Type B pancreatic cell (in vitro differentiated cells): ENCODE measurements around the gene MYO18B. TPM values are rescaled to one million over a fixed set of nuclear protein-coding genes. Genes with fewer than 3 reads are reported as not detected.

Source experiments
- DNase-seq: peaks from one replicate; pipeline ENCODE4 v3.0.0; 2021; ENCODE audit warnings: mixed read lengths; ENCODE audit not compliant: unreplicated experiment; ENCODE audit errors: extremely low spot score
- H3K27ac Mint-ChIP-seq: 2 replicates; pipeline ENCODE4 v1.8.0; 2021; ENCODE audit warnings: mild to moderate bottlenecking, mixed read lengths
- H3K27me3 Mint-ChIP-seq: 2 replicates; pipeline ENCODE4 v1.8.0; 2021; ENCODE audit warnings: mixed read lengths
- H3K36me3 Mint-ChIP-seq: 2 replicates; pipeline ENCODE4 v1.8.0; 2021; ENCODE audit warnings: mixed read lengths
- H3K4me1 Mint-ChIP-seq: one replicate; pipeline ENCODE4 v1.8.0; 2021; ENCODE audit warnings: mixed read lengths; ENCODE audit not compliant: unreplicated experiment
- H3K4me3 Mint-ChIP-seq: 2 replicates; pipeline ENCODE4 v1.8.0; 2021; ENCODE audit warnings: mild to moderate bottlenecking, mixed read lengths
- H3K9me3 Mint-ChIP-seq: 2 replicates; pipeline ENCODE4 v1.8.0; 2021; ENCODE audit warnings: mixed read lengths
- total RNA-seq: library from RNA; stranded (reverse); gene quantifications from 2 replicates; pipeline ENCODE4 v1.2.1, GENCODE V29; 2021; ENCODE audit warnings: low replicate concordance
- TF ChIP-seq, protein P1 (sequence below): fragments of 200-600 bp; sonication (generic); conservative IDR thresholded peaks from 2 replicates; pipeline ENCODE4 v1.5.0; 2021; ENCODE audit warnings: antibody characterized with exemption, mild to moderate bottlenecking

The MYO18B gene
- total RNA-seq, 1 donor from 2014 or later = 0.10 TPM

DNA sequence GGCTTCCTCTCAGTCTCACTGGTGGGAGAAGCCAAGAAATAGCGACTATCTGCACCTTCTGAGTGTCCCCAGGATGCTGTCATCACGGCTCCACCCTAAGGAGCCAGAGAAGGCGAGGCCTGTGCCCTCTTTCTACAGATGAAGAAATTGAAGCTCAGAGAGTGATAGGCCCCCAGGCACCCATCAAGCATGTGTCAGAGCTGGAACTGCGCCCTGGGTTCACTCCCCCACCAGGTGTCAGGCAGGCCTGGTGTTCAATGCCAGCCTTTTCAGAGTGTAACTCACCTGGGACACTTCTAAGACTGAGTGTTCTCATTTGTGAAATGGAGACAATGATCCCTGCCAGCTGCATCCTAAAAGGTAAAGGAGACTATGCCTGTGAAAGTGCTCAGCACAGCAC lies 299.9 kb downstream of the MYO18B start:
- Mint-ChIP-seq H3K9me3 (no peaks in the 10 kb centered on the region), H3K27me3 (peaks cover 4% of the 10 kb centered on the region), H3K27ac (no peak overlapping the region), H3K4me3 (no peak overlapping the region), H3K4me1 (no peaks in the 10 kb centered on the region), H3K36me3 (no peaks in the 10 kb centered on the region)
- DNase-seq = no peak
- TF ChIP-seq, protein P1, sequence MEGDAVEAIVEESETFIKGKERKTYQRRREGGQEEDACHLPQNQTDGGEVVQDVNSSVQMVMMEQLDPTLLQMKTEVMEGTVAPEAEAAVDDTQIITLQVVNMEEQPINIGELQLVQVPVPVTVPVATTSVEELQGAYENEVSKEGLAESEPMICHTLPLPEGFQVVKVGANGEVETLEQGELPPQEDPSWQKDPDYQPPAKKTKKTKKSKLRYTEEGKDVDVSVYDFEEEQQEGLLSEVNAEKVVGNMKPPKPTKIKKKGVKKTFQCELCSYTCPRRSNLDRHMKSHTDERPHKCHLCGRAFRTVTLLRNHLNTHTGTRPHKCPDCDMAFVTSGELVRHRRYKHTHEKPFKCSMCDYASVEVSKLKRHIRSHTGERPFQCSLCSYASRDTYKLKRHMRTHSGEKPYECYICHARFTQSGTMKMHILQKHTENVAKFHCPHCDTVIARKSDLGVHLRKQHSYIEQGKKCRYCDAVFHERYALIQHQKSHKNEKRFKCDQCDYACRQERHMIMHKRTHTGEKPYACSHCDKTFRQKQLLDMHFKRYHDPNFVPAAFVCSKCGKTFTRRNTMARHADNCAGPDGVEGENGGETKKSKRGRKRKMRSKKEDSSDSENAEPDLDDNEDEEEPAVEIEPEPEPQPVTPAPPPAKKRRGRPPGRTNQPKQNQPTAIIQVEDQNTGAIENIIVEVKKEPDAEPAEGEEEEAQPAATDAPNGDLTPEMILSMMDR = no peak

DNA sequence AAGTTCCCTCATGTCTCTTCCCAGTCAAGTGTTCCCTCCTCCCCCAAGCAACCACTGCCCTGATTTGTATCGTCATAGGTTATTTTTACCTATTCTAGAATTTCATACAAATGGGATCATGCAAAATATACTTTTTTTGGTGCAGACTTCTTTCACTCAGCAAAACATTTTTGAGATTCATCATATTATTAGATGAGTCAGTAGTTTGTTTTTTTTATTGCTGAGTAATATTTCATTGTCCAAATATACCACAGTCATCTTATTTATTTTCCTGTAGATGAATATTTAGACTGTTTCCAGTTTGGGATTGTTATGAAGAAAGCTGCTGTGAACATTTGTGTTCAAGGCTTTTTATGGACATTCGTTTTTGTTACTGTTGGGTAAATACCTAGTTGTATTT lies 301.0 kb downstream of the MYO18B start:
- DNase-seq = no peak
- no peak overlapping the region for H3K27ac Mint-ChIP-seq
- H3K36me3 Mint-ChIP-seq = no peaks in the 10 kb centered on the region

DNA sequence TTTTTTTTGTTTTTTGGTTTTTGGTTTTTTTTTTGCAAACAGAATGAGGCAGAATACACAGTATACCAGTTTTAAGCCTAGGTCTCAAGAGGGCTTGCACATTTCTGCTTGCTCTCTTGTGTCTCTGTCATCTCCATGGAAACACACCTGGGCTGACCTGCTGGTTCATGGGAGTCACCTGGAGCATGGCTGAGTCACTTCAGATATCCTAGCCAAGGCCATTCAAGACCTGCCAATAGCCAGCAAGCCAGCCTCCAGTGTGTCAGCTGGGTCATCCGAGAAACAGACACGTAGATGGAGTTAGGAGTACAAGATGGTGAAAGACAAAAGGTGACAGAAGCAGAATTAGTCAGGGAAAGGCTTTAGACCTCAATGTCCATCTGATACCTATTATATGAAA lies 303.1 kb downstream of the MYO18B start:
- H3K27me3 Mint-ChIP-seq = no peaks in the 10 kb centered on the region
- TF ChIP-seq, protein P1 = no peak
- H3K36me3 Mint-ChIP-seq = no peaks in the 10 kb centered on the region
- no peak overlapping the region for H3K27ac Mint-ChIP-seq
- no peak for DNase-seq
- no peak overlapping the region for H3K4me3 Mint-ChIP-seq
- no peaks in the 10 kb centered on the region for H3K4me1 Mint-ChIP-seq
- no peaks in the 10 kb centered on the region for H3K9me3 Mint-ChIP-seq

More for the DNA sequence above, 301.0 kb downstream of the MYO18B start:
- Mint-ChIP-seq H3K9me3 (no peaks in the 10 kb centered on the region), H3K4me3 (no peak overlapping the region), H3K4me1 (no peaks in the 10 kb centered on the region), H3K27me3 (peaks cover 4% of the 10 kb centered on the region)
- TF ChIP-seq, protein P1 = no peak

DNA sequence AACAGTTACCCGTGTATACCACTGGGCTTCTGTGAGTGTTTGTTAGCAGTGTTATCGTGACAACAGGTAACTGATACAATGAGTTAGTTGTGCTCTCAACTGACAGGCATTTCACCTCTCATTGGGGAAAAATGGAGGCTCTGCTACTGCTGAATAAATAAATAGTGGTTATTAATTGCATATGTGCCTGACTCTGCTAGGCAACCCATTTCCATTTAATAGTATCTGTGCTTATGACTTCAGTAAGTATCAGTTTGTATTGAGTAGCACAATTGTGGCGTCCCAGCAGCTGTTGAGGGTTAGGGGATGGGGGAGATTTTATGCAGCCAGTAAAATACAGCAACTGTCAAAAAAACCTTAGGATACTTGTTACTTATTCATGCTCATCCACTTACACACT lies 303.9 kb downstream of the MYO18B start:
- no peak for DNase-seq
- TF ChIP-seq, protein P1 = no peak
- H3K27ac Mint-ChIP-seq = no peak overlapping the region
- H3K4me3 Mint-ChIP-seq = no peak overlapping the region
- no peaks in the 10 kb centered on the region for H3K9me3 Mint-ChIP-seq
- no peaks in the 10 kb centered on the region for H3K36me3 Mint-ChIP-seq
- H3K27me3 Mint-ChIP-seq = no peaks in the 10 kb centered on the region
- no peaks in the 10 kb centered on the region for H3K4me1 Mint-ChIP-seq

DNA sequence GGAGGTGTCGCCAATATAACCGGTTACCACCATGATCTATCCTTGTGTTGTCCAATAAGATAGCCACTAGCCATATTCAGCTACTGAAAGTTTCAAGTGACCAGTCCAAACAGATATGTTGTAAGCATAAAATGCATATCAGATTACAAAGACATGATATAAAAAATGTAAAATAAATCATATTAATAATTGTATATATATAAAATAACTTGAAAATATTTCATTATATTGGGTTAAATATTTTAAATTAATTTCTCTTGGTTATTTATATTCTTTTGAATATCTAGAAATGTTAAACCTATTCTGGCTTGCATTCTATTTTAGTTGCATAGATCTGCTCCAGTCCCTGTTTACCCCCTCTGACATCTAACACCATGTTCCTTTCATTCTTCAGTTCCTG lies 305.5 kb downstream of the MYO18B start:
- H3K4me3 Mint-ChIP-seq = no peak overlapping the region

More for the DNA sequence above, 305.5 kb downstream of the MYO18B start:
- no peaks in the 10 kb centered on the region for H3K36me3 Mint-ChIP-seq
- TF ChIP-seq, protein P1 = no peak
- no peaks in the 10 kb centered on the region for H3K4me1 Mint-ChIP-seq
- H3K27ac Mint-ChIP-seq = no peak overlapping the region
- no peaks in the 10 kb centered on the region for H3K9me3 Mint-ChIP-seq
- no peaks in the 10 kb centered on the region for H3K27me3 Mint-ChIP-seq
- no peak for DNase-seq
